ENCODE results near the gene MAFG.
A peak's percentile ranks its signal among the peaks of the same experiment; 100 is the strongest.

- TF ChIP-seq CTCF (IDR thresholded peaks at IDR 0.05) (no peak), POLR2AphosphoS5 (IDR thresholded peaks at IDR 0.05) (peak; percentile 13 to 72 (median 48))
Observed at GRCh38 chr17:81966343-81967243, 39.1 kb upstream of the MAFG start.

Measured in sigmoid colon (tissue), 4 donors.